Naive thymus-derived CD4-positive, alpha-beta T cell (primary cell): Measurements from ENCODE around the gene MESD. TPM values are rescaled to one million over a fixed set of nuclear protein-coding genes. Genes with fewer than 3 reads are reported as not detected.

Experiments used
- ATAC-seq: fragments of 150-1000 bp; cut with Tn5 transposase; 2 replicates; pipeline ENCODE4 v1.10.0; 2021; ENCODE audit warnings: mild to moderate bottlenecking, moderate library complexity
- CTCF ChIA-PET: fragments of 350-600 bp; sonication (Branson Sonifier 250); formaldehyde crosslinking; loops from one replicate; lab custom pipeline; 2021; ENCODE audit warnings: antibody characterized with exemption; lab: Charles Lee
- POLR2A ChIA-PET: fragments of 350-600 bp; sonication (Branson Sonifier 250); formaldehyde crosslinking; loops from one replicate; lab custom pipeline; 2021; ENCODE audit warnings: antibody characterized with exemption, inconsistent platforms; lab: Charles Lee
- DNase-seq, 9 donors: peaks; one replicate each; pipeline versions ENCODE4 v3.0.0 to v3.0.0-alpha.2; 2020 to 2022; ENCODE audit warnings: mixed read lengths in 1 of 9
- H3K27ac ChIP-seq: one replicate; pipeline ENCODE4 v1.7.0; 2013; ENCODE audit warnings: mild to moderate bottlenecking, low read depth, low read length, moderate library complexity
- H3K27me3 ChIP-seq, 2 donors: one replicate each; pipeline ENCODE4 v1.7.0; 2013; ENCODE audit warnings: low read length in 2 of 2, mild to moderate bottlenecking in 2 of 2, moderate library complexity in 2 of 2; ENCODE audit not compliant: control insufficient read depth in 2 of 2, insufficient read depth in 2 of 2
- H3K36me3 ChIP-seq, 3 experiments: 1 replicate in 2 of 3; 2 replicates in 1 of 3; pipeline ENCODE4 v1.7.0; 2013; ENCODE audit warnings: low read length in 3 of 3, mild to moderate bottlenecking in 3 of 3, moderate library complexity in 1 of 3; ENCODE audit not compliant: insufficient read depth in 3 of 3, control insufficient read depth in 2 of 3
- H3K4me1 ChIP-seq, 2 donors: one replicate each; pipeline ENCODE4 v1.7.0; 2013; ENCODE audit warnings: low read length in 2 of 2, mild to moderate bottlenecking in 2 of 2, moderate library complexity in 1 of 2; ENCODE audit not compliant: control insufficient read depth in 2 of 2, insufficient read depth in 2 of 2
- H3K4me3 ChIP-seq: 2 replicates; pipeline ENCODE4 v1.7.0; 2013; ENCODE audit warnings: mild to moderate bottlenecking, low read length
- H3K9me3 ChIP-seq, 3 experiments: 1 replicate in 2 of 3; 2 replicates in 1 of 3; pipeline ENCODE4 v1.7.0; 2013; ENCODE audit warnings: low read length in 3 of 3; ENCODE audit not compliant: control insufficient read depth in 2 of 3
- H3K27ac Mint-ChIP-seq, 9 donors: one replicate each; pipeline ENCODE4 v1.8.0; 2020 to 2022; ENCODE audit warnings: mixed read lengths in 9 of 9, mild to moderate bottlenecking in 8 of 9, moderate library complexity in 5 of 9, inconsistent platforms in 2 of 9
- H3K27me3 Mint-ChIP-seq, 5 donors: one replicate each; pipeline ENCODE4 v1.8.0; 2021 to 2022; ENCODE audit warnings: mixed read lengths in 5 of 5, mild to moderate bottlenecking in 1 of 5
- H3K36me3 Mint-ChIP-seq, 5 donors: one replicate each; pipeline ENCODE4 v1.8.0; 2020 to 2022; ENCODE audit warnings: mixed read lengths in 5 of 5, mild to moderate bottlenecking in 3 of 5, inconsistent platforms in 1 of 5
- H3K4me1 Mint-ChIP-seq, 7 donors: one replicate each; pipeline ENCODE4 v1.8.0; 2020 to 2022; ENCODE audit warnings: mixed read lengths in 7 of 7, mild to moderate bottlenecking in 3 of 7, inconsistent platforms in 1 of 7
- H3K4me3 Mint-ChIP-seq, 10 donors: one replicate each; pipeline ENCODE4 v1.8.0; 2020 to 2022; ENCODE audit warnings: mild to moderate bottlenecking in 10 of 10, mixed read lengths in 10 of 10, moderate library complexity in 6 of 10, inconsistent platforms in 2 of 10
- H3K9me3 Mint-ChIP-seq, 11 donors: one replicate each; pipeline ENCODE4 v1.8.0; 2020 to 2022; ENCODE audit warnings: mixed read lengths in 11 of 11, mild to moderate bottlenecking in 4 of 11, inconsistent platforms in 1 of 11, moderate library complexity in 1 of 11
- intact Hi-C, 2 donors: fragments of 100-400 bp; cut with micrococcal nuclease; formaldehyde crosslinking; loops; one replicate each; pipeline ENCODE4 v1.15.1; 2023
- polyA plus RNA-seq, 2 donors: library from polyadenylated mRNA; unstranded; fragments of 300-500 nt; fragmentation: Illumina TruSeq; gene quantifications; one replicate each; pipeline ENCODE4 v1.2.3, GENCODE V29; 2021
- total RNA-seq, 6 experiments: library from RNA in 5 of 6; stranded (reverse) in 5 of 6; gene quantifications; 1 replicate in 5 of 6; 2 replicates in 1 of 6; pipeline ENCODE4 v1.2.3 and lab custom pipeline; 2021 to 2026

The MESD gene
- total and polyA plus RNA-seq, 7 experiments from 2014 or later = 17.1 to 42.5 (median 29.3) TPM

GRCh38 chr15:80921736-80922410, 67.7 kb downstream of the MESD start:
- CTCF ChIA-PET = no interaction called here
- no peak for DNase-seq
- ATAC-seq = no peak
- no peak overlapping the region for H3K4me3 Mint-ChIP-seq
- intact Hi-C loops = no loop called here
- peaks cover 0 to 31% (median 12%) of the 10 kb centered on the region in 5 donors for H3K36me3 Mint-ChIP-seq
- peaks cover 9 to 19% (median 13%) of the 10 kb centered on the region in 7 donors for H3K4me1 Mint-ChIP-seq
- Histone ChIP-seq H3K9me3 (no peaks in the 10 kb centered on the region), H3K4me1 (peaks cover 10 to 13% of the 10 kb centered on the region in 2 donors), H3K4me3 (no peak overlapping the region), H3K36me3 (peaks cover 0 to 13% (median 0%) of the 10 kb centered on the region in 3 experiments), H3K27me3 (no peaks in the 10 kb centered on the region), H3K27ac (no peak overlapping the region)
- peaks cover 0 to 1% (median 0%) of the 10 kb centered on the region in 11 donors for H3K9me3 Mint-ChIP-seq
- H3K27me3 Mint-ChIP-seq = no peaks in the 10 kb centered on the region
- H3K27ac Mint-ChIP-seq = no peak overlapping the region
- POLR2A ChIA-PET = no interaction called here

GRCh38 chr15:80920271-80920699, 69.3 kb downstream of the MESD start:
- POLR2A ChIA-PET = no interaction called here
- Histone ChIP-seq H3K4me1 (peaks cover 10 to 13% of the 10 kb centered on the region in 2 donors), H3K27ac (no peak overlapping the region), H3K36me3 (peaks cover 0 to 9% (median 0%) of the 10 kb centered on the region in 3 experiments), H3K27me3 (no peaks in the 10 kb centered on the region), H3K4me3 (no peak overlapping the region), H3K9me3 (no peaks in the 10 kb centered on the region)
- intact Hi-C loops = no loop called here
- CTCF ChIA-PET = no interaction called here
- Mint-ChIP-seq H3K27me3 (no peaks in the 10 kb centered on the region), H3K4me1 (peaks cover 9 to 17% (median 13%) of the 10 kb centered on the region in 7 donors), H3K9me3 (peaks cover 0 to 1% (median 0%) of the 10 kb centered on the region in 11 donors), H3K4me3 (no peak overlapping the region), H3K27ac (no peak overlapping the region), H3K36me3 (peaks cover 0 to 27% (median 9%) of the 10 kb centered on the region in 5 donors)
- DNase-seq (no peak), ATAC-seq (peak; percentile 42)

GRCh38 chr15:80918196-80918783, 71.3 kb downstream of the MESD start:
- CTCF ChIA-PET = no interaction called here
- no peak for DNase-seq
- no peak for ATAC-seq
- peaks cover 0 to 15% (median 4%) of the 10 kb centered on the region in 5 donors for H3K36me3 Mint-ChIP-seq
- Histone ChIP-seq H3K4me1 (peaks cover 10 to 13% of the 10 kb centered on the region in 2 donors), H3K36me3 (peaks cover 0 to 5% (median 0%) of the 10 kb centered on the region in 3 experiments), H3K27ac (no peak overlapping the region), H3K4me3 (no peak overlapping the region), H3K9me3 (no peaks in the 10 kb centered on the region), H3K27me3 (no peaks in the 10 kb centered on the region)
- intact Hi-C loops = no loop called here
- POLR2A ChIA-PET = no interaction called here
- no peak overlapping the region for H3K27ac Mint-ChIP-seq
- H3K4me1 Mint-ChIP-seq = peaks cover 9 to 16% (median 13%) of the 10 kb centered on the region in 7 donors
- peaks cover 0 to 1% (median 0%) of the 10 kb centered on the region in 11 donors for H3K9me3 Mint-ChIP-seq
- H3K4me3 Mint-ChIP-seq = no peak overlapping the region
- no peaks in the 10 kb centered on the region for H3K27me3 Mint-ChIP-seq

- Histone ChIP-seq H3K27me3 (no peaks in the 10 kb centered on the region), H3K9me3 (no peaks in the 10 kb centered on the region), H3K36me3 (no peaks in the 10 kb centered on the region), H3K4me1 (peaks cover 8% of the 10 kb centered on the region in 2 donors), H3K27ac (no peak overlapping the region), H3K4me3 (no peak overlapping the region)
- H3K27me3 Mint-ChIP-seq = no peaks in the 10 kb centered on the region
- H3K4me1 Mint-ChIP-seq = peaks cover 7 to 13% (median 8%) of the 10 kb centered on the region in 7 donors
- POLR2A ChIA-PET = interaction anchor here (0.5 kb wide), 1 partner anchor 199 kb away, joined by 3 read pairs; no protein-coding TSS in a partner anchor
- no peak overlapping the region for H3K4me3 Mint-ChIP-seq
- H3K9me3 Mint-ChIP-seq = peaks cover 0 to 1% (median 0%) of the 10 kb centered on the region in 11 donors
- peaks cover 0 to 7% (median 5%) of the 10 kb centered on the region in 5 donors for H3K36me3 Mint-ChIP-seq
- no peak for ATAC-seq
- H3K27ac Mint-ChIP-seq = no peak overlapping the region
- no peak for DNase-seq
- CTCF ChIA-PET = interaction anchor here (0.8 kb wide), 1 partner anchor 13 kb away, joined by 3 read pairs; no protein-coding TSS in a partner anchor
- intact Hi-C loops = no loop called here
These were observed 73.6 kb downstream of the MESD start for GRCh38 chr15:80916056-80916455.

- CTCF ChIA-PET = interaction anchor here (0.8 kb wide), 1 partner anchor 13 kb away, joined by 3 read pairs; no protein-coding TSS in a partner anchor
- H3K9me3 Mint-ChIP-seq = peaks cover 0 to 1% (median 0%) of the 10 kb centered on the region in 11 donors
- peaks cover 0 to 3% (median 0%) of the 10 kb centered on the region in 3 experiments for H3K36me3 ChIP-seq
- H3K27me3 ChIP-seq = no peaks in the 10 kb centered on the region
- no peaks in the 10 kb centered on the region for H3K27me3 Mint-ChIP-seq
- H3K4me3 Mint-ChIP-seq = no peak overlapping the region
- POLR2A ChIA-PET = no interaction called here
- intact Hi-C loops = no loop called here
- H3K36me3 Mint-ChIP-seq = peaks cover 0 to 13% (median 11%) of the 10 kb centered on the region in 5 donors
- no peak overlapping the region for H3K27ac ChIP-seq
- DNase-seq (no peak), ATAC-seq (no peak)
- peaks cover 2% of the 10 kb centered on the region in 2 donors for H3K4me1 ChIP-seq
- peaks cover under 1 to 8% (median 2%) of the 10 kb centered on the region in 7 donors for H3K4me1 Mint-ChIP-seq
- H3K4me3 ChIP-seq = no peak overlapping the region
- no peaks in the 10 kb centered on the region for H3K9me3 ChIP-seq
- H3K27ac Mint-ChIP-seq = no peak overlapping the region
These were observed 74.1 kb downstream of the MESD start for GRCh38 chr15:80915472-80915871.

GRCh38 chr15:80913541-80913940, 76.1 kb downstream of the MESD start:
- ChIA-PET POLR2A (interaction anchor here (0.7 kb wide), 1 partner anchor 1230 kb away, joined by 3 read pairs; no protein-coding TSS in a partner anchor), CTCF (interaction anchor here (0.6 kb wide), 1 partner anchor 23 kb away, joined by 3 read pairs; no protein-coding TSS in a partner anchor)
- no peak for ATAC-seq
- H3K27ac ChIP-seq = no peak overlapping the region
- peaks cover 3 to 30% (median 26%) of the 10 kb centered on the region in 5 donors for H3K36me3 Mint-ChIP-seq
- H3K9me3 Mint-ChIP-seq = peaks cover 0 to 5% (median 0%) of the 10 kb centered on the region in 11 donors
- no peaks in the 10 kb centered on the region for H3K27me3 Mint-ChIP-seq
- H3K27me3 ChIP-seq = no peaks in the 10 kb centered on the region
- H3K9me3 ChIP-seq = no peaks in the 10 kb centered on the region
- intact Hi-C loops = no loop called here
- H3K27ac Mint-ChIP-seq = no peak overlapping the region
- no peak for DNase-seq
- no peak overlapping the region for H3K4me3 ChIP-seq
- H3K36me3 ChIP-seq = peaks cover 0 to 4% (median 0%) of the 10 kb centered on the region in 3 experiments
- no peaks in the 10 kb centered on the region for H3K4me1 ChIP-seq
- no peak overlapping the region for H3K4me3 Mint-ChIP-seq
- peaks cover 0 to 5% (median 0%) of the 10 kb centered on the region in 7 donors for H3K4me1 Mint-ChIP-seq
